HCT116 (cell line): Measurements from ENCODE around the gene PHKB. TPM values are rescaled to one million over a fixed set of nuclear protein-coding genes. Genes with fewer than 3 reads are reported as not detected.

Source experiments
- ATAC-seq: fragments of 200-7000 bp; cut with Tn5 transposase; 2 replicates; pipeline ENCODE4 v1.9.1; 2020; ENCODE audit warnings: mild to moderate bottlenecking, moderate library complexity
- BruUV-seq: library from RNA; stranded (reverse); fragments of 400-500 nt; replicated peaks from 2 replicates; lab custom pipeline; 2021; lab: Mats Ljungman, UMichigan
- CTCF ChIA-PET: fragments of 300-600 bp; sonication (Branson Sonifier 250); formaldehyde crosslinking; loops from one replicate; lab custom pipeline; 2021; ENCODE audit warnings: antibody characterized with exemption; lab: Charles Lee
- POLR2A ChIA-PET: fragments of 300-600, 350-600 bp; sonication (Branson Sonifier 250); formaldehyde crosslinking; loops from one replicate; lab custom pipeline; 2021; ENCODE audit warnings: antibody characterized with exemption; lab: Charles Lee
- RAD21 ChIA-PET, 2 experiments: fragments of 300-600 bp; sonication (Branson Sonifier 250); formaldehyde crosslinking; loops; one replicate each; lab custom pipeline; 2023; ENCODE audit warnings: low total read pairs in 2 of 2; ENCODE audit not compliant: uncharacterized antibody in 2 of 2, unreplicated experiment in 2 of 2, low non-redundant PET in 1 of 2; lab: Charles Lee
- DNase-seq: peaks from one replicate; pipeline ENCODE4 v3.0.0-alpha.2; 2010; ENCODE audit warnings: low read depth, low spot score
- H2AFZ ChIP-seq: fragments of 200-600 bp; shearing (Covaris generic), sonication (generic); 2 replicates; pipeline ENCODE4 v1.6.1; 2017; ENCODE audit warnings: low read depth, mixed run types, mixed read lengths, antibody characterized with exemption, low read length; ENCODE audit not compliant: poor library complexity, severe bottlenecking
- H3K27ac ChIP-seq: 2 replicates; pipeline ENCODE4 v1.5.1; 2012; ENCODE audit warnings: low read depth, low read length
- H3K27me3 ChIP-seq: fragments of 200-600 bp; sonication (generic); 2 replicates; pipeline ENCODE4 v1.6.1; 2016; ENCODE audit warnings: mixed run types, low read length, mixed read lengths; ENCODE audit not compliant: insufficient read depth
- H3K36me3 ChIP-seq, 2 experiments: fragments of 200-500 bp in 1 of 2; fragments of 200-600 bp in 1 of 2; sonication (Bioruptor generic) in 1 of 2; sonication (generic) in 1 of 2; 2 replicates each; pipeline versions ENCODE4 v1.5.1 to v1.6.1; 2014 to 2016; ENCODE audit warnings: low read length in 2 of 2, inconsistent platforms in 1 of 2, mixed read lengths in 1 of 2, mixed run types in 1 of 2; ENCODE audit not compliant: insufficient read depth in 2 of 2, control insufficient read depth in 1 of 2
- H3K4me1 ChIP-seq, 2 experiments: fragments of 200-600 bp in 1 of 2; sonication (generic) in 1 of 2; 2 replicates each; pipeline versions ENCODE4 v1.5.1 to v1.6.1; 2012 to 2017; ENCODE audit warnings: low read length in 2 of 2, inconsistent platforms in 1 of 2, mild to moderate bottlenecking in 1 of 2, mixed read lengths in 1 of 2, mixed run types in 1 of 2, moderate library complexity in 1 of 2; ENCODE audit not compliant: insufficient read depth in 2 of 2, control insufficient read depth in 1 of 2
- H3K4me2 ChIP-seq: fragments of 200-600 bp; sonication (generic); 2 replicates; pipeline ENCODE4 v1.6.1; 2017; ENCODE audit warnings: mixed run types, low read length, mixed read lengths
- H3K4me3 ChIP-seq, 2 experiments: fragments of 200-600 bp in 1 of 2; sonication (generic) in 1 of 2; replicated peaks in 1 of 2; 2 replicates each; pipeline ENCODE4 v1.5.1; 2011 to 2016; ENCODE audit warnings: low read length in 2 of 2, control low read depth in 1 of 2, low read depth in 1 of 2, mild to moderate bottlenecking in 1 of 2, mixed read lengths in 1 of 2, mixed run types in 1 of 2
- H3K79me2 ChIP-seq: fragments of 200-600 bp; sonication (generic); 2 replicates; pipeline ENCODE4 v1.6.1; 2017; ENCODE audit warnings: mild to moderate bottlenecking, mixed run types, low read length, moderate library complexity, mixed read lengths; ENCODE audit not compliant: insufficient read depth
- H3K9ac ChIP-seq: fragments of 200-600 bp; sonication (generic); 2 replicates; pipeline ENCODE4 v1.6.1; 2016; ENCODE audit warnings: low read length, mixed read lengths
- H3K9me2 ChIP-seq: fragments of 200-600 bp; sonication (generic), shearing (Covaris generic); 2 replicates; pipeline ENCODE4 v1.6.1; 2017; ENCODE audit warnings: mixed run types, mild to moderate bottlenecking, moderate library complexity; ENCODE audit not compliant: insufficient read depth
- H3K9me3 ChIP-seq, 2 experiments: fragments of 200-500 bp in 1 of 2; fragments of 200-600 bp in 1 of 2; sonication (Bioruptor generic) in 1 of 2; sonication (generic) in 1 of 2; 2 replicates each; pipeline ENCODE4 v1.6.1; 2014 to 2017; ENCODE audit warnings: low read length in 2 of 2, mixed read lengths in 2 of 2, inconsistent platforms in 1 of 2, low read depth in 1 of 2, mild to moderate bottlenecking in 1 of 2, mixed run types in 1 of 2, moderate library complexity in 1 of 2; ENCODE audit not compliant: control insufficient read depth in 1 of 2, insufficient read depth in 1 of 2
- H4K20me1 ChIP-seq: fragments of 200-600 bp; sonication (generic), shearing (Covaris generic); 2 replicates; pipeline ENCODE4 v1.6.1; 2017; ENCODE audit warnings: mixed run types, mild to moderate bottlenecking, moderate library complexity; ENCODE audit not compliant: insufficient read depth
- CBX3 ChIP-seq: IDR thresholded peaks from 2 replicates; pipeline ENCODE4 v1.6.1; 2012; ENCODE audit warnings: low read depth
- CEBPB ChIP-seq: IDR thresholded peaks from 2 replicates; pipeline ENCODE4 v1.6.1; 2012; ENCODE audit warnings: low read depth
- EGR1 ChIP-seq: IDR thresholded peaks from 2 replicates; pipeline ENCODE4 v1.6.1; 2012; ENCODE audit warnings: low read depth
- EZH2 ChIP-seq: fragments of 200-600 bp; sonication (generic); IDR thresholded peaks from 2 replicates; pipeline ENCODE4 v1.6.1; 2017; ENCODE audit warnings: antibody characterized with exemption, mixed run types
- EZH2phosphoT487 ChIP-seq: fragments of 200-600 bp; IDR thresholded peaks from 2 replicates; pipeline ENCODE4 v1.6.1; 2018; ENCODE audit warnings: antibody characterized with exemption, borderline replicate concordance
- FOSL1 ChIP-seq: IDR thresholded peaks from 2 replicates; pipeline ENCODE4 v1.6.1; 2012; ENCODE audit warnings: low read depth
- JUND ChIP-seq: IDR thresholded peaks from 2 replicates; pipeline ENCODE4 v1.6.1; 2012
- POLR2AphosphoS5 ChIP-seq: IDR thresholded peaks from 2 replicates; pipeline ENCODE4 v1.6.1; 2011; ENCODE audit warnings: mild to moderate bottlenecking, low read depth, low read length, moderate library complexity
- TCF7L2 ChIP-seq: IDR thresholded peaks from 2 replicates; pipeline ENCODE4 v1.7.0; 2011; ENCODE audit warnings: borderline replicate concordance, inconsistent platforms; ENCODE audit not compliant: insufficient read depth, insufficient read length; ENCODE audit errors: extremely low read depth
- YY1 ChIP-seq: IDR thresholded peaks from 2 replicates; pipeline ENCODE4 v1.6.1; 2011; ENCODE audit warnings: low read length, low read depth, moderate library complexity, mild to moderate bottlenecking; ENCODE audit not compliant: insufficient replicate concordance; ENCODE audit errors: extremely low read depth
- intact Hi-C: fragments of 100-400 bp; cut with micrococcal nuclease; formaldehyde crosslinking; loops from 2 replicates; pipeline ENCODE4 v1.10.0; 2022
- total RNA-seq: library from RNA; stranded (reverse); gene quantifications from one replicate; pipeline ENCODE4 v1.2.1, GENCODE V29; 2021; ENCODE audit not compliant: unreplicated experiment
- TF ChIP-seq, protein P1 (sequence below): IDR thresholded peaks from 2 replicates; pipeline ENCODE4 v1.6.1; 2012; ENCODE audit warnings: low read depth
- TF ChIP-seq, protein P2 (sequence below), 3 experiments: fragments of 200-600 bp in 1 of 3; sonication (generic) in 1 of 3; IDR thresholded peaks in 2 of 3; conservative IDR thresholded peaks in 1 of 3; 2 replicates each; pipeline ENCODE4 v1.5.1; 2012 to 2017; ENCODE audit warnings: low read depth in 2 of 3, low read length in 2 of 3, antibody characterized with exemption in 1 of 3, borderline replicate concordance in 1 of 3, control low read depth in 1 of 3, mild to moderate bottlenecking in 1 of 3, mixed read lengths in 1 of 3, mixed run types in 1 of 3, moderate library complexity in 1 of 3; ENCODE audit not compliant: insufficient read depth in 1 of 3
- TF ChIP-seq, protein P3 (sequence below): IDR thresholded peaks from 2 replicates; pipeline ENCODE4 v1.6.1; 2011; ENCODE audit warnings: mild to moderate bottlenecking, low read length, moderate library complexity; ENCODE audit not compliant: insufficient replicate concordance; ENCODE audit errors: extremely low read depth
- TF ChIP-seq, protein P4 (sequence below): IDR thresholded peaks from 2 replicates; pipeline ENCODE4 v1.6.1; 2012

The PHKB gene
- total RNA-seq, 1 experiment from 2014 or later = 30.5 TPM

DNA sequence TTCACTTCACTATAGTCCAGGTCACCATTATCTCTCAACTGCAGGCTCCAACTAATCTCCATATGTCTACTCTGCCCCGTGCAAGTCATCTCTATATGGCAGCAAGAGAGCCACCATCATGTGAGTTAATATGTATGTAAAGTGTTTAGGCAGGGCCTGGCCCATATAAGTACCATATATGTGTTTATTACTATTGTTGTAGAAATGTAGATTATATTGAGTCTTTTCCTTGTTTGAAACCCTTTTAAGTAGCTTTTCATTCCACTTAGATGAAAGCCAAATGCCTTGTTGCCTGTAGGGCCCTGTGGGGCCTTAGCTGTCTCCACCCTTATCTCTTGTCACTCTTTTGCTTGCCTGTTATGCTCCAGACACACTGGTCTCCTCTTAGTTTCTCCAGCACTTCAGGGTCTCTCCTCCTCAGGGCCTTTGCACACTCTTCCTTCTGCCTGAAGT is 164.0 kb downstream of the PHKB start:
- intact Hi-C loops = no loop called here
- ATAC-seq = no peak
- Histone ChIP-seq H3K79me2 (no peaks in the 10 kb centered on the region), H3K9me3 (no peaks in the 10 kb centered on the region), H3K9ac (no peak overlapping the region), H3K4me2 (no peak overlapping the region), H3K9me2 (no peaks in the 10 kb centered on the region), H3K27ac (no peak overlapping the region), H3K4me1 (no peaks in the 10 kb centered on the region), H3K27me3 (no peaks in the 10 kb centered on the region), H2AFZ (no peak overlapping the region), H3K4me3 (no peak overlapping the region), H4K20me1 (no peaks in the 10 kb centered on the region), H3K36me3 (no peaks in the 10 kb centered on the region)
- TF ChIP-seq, protein P1, sequence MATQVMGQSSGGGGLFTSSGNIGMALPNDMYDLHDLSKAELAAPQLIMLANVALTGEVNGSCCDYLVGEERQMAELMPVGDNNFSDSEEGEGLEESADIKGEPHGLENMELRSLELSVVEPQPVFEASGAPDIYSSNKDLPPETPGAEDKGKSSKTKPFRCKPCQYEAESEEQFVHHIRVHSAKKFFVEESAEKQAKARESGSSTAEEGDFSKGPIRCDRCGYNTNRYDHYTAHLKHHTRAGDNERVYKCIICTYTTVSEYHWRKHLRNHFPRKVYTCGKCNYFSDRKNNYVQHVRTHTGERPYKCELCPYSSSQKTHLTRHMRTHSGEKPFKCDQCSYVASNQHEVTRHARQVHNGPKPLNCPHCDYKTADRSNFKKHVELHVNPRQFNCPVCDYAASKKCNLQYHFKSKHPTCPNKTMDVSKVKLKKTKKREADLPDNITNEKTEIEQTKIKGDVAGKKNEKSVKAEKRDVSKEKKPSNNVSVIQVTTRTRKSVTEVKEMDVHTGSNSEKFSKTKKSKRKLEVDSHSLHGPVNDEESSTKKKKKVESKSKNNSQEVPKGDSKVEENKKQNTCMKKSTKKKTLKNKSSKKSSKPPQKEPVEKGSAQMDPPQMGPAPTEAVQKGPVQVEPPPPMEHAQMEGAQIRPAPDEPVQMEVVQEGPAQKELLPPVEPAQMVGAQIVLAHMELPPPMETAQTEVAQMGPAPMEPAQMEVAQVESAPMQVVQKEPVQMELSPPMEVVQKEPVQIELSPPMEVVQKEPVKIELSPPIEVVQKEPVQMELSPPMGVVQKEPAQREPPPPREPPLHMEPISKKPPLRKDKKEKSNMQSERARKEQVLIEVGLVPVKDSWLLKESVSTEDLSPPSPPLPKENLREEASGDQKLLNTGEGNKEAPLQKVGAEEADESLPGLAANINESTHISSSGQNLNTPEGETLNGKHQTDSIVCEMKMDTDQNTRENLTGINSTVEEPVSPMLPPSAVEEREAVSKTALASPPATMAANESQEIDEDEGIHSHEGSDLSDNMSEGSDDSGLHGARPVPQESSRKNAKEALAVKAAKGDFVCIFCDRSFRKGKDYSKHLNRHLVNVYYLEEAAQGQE = no peak
- TF ChIP-seq JUND = no peak
- TF ChIP-seq, protein P2, sequence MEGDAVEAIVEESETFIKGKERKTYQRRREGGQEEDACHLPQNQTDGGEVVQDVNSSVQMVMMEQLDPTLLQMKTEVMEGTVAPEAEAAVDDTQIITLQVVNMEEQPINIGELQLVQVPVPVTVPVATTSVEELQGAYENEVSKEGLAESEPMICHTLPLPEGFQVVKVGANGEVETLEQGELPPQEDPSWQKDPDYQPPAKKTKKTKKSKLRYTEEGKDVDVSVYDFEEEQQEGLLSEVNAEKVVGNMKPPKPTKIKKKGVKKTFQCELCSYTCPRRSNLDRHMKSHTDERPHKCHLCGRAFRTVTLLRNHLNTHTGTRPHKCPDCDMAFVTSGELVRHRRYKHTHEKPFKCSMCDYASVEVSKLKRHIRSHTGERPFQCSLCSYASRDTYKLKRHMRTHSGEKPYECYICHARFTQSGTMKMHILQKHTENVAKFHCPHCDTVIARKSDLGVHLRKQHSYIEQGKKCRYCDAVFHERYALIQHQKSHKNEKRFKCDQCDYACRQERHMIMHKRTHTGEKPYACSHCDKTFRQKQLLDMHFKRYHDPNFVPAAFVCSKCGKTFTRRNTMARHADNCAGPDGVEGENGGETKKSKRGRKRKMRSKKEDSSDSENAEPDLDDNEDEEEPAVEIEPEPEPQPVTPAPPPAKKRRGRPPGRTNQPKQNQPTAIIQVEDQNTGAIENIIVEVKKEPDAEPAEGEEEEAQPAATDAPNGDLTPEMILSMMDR (IDR thresholded peaks at IDR 0.05 in 2 of 3, conservative IDR thresholded peaks at IDR 0.05 in 1 of 3; ENCODE audit: borderline replicate concordance in 1 of 3, insufficient read depth in 1 of 3, low read depth in 2 of 3, low read length in 2 of 3) = no peak
- TF ChIP-seq TCF7L2 = no peak
- TF ChIP-seq FOSL1 = no peak
- TF ChIP-seq, protein P3, sequence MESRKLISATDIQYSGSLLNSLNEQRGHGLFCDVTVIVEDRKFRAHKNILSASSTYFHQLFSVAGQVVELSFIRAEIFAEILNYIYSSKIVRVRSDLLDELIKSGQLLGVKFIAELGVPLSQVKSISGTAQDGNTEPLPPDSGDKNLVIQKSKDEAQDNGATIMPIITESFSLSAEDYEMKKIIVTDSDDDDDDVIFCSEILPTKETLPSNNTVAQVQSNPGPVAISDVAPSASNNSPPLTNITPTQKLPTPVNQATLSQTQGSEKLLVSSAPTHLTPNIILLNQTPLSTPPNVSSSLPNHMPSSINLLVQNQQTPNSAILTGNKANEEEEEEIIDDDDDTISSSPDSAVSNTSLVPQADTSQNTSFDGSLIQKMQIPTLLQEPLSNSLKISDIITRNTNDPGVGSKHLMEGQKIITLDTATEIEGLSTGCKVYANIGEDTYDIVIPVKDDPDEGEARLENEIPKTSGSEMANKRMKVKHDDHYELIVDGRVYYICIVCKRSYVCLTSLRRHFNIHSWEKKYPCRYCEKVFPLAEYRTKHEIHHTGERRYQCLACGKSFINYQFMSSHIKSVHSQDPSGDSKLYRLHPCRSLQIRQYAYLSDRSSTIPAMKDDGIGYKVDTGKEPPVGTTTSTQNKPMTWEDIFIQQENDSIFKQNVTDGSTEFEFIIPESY = no peak
- no peak for TF ChIP-seq EZH2
- no peak for TF ChIP-seq CEBPB
- no peak for TF ChIP-seq YY1
- no peak for TF ChIP-seq EGR1
- TF ChIP-seq CBX3 = no peak
- TF ChIP-seq EZH2phosphoT487 = no peak
- TF ChIP-seq, protein P4, sequence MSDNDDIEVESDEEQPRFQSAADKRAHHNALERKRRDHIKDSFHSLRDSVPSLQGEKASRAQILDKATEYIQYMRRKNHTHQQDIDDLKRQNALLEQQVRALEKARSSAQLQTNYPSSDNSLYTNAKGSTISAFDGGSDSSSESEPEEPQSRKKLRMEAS = no peak
- TF ChIP-seq POLR2AphosphoS5 = no peak
- DNase-seq = no peak
- ChIA-PET CTCF (no interaction called here), RAD21 (no interaction called here), POLR2A (no interaction called here)
- BruUV-seq = no TSS peak
